Natural killer cell treated with Interleukin-12 subunit alpha and Interleukin-12 subunit beta and Interleukin-15 and Interleukin-18, amount 100 ng/mL, for 72 hours (primary cell): ENCODE data around the gene PRKN. TPM values are rescaled to one million over a fixed set of nuclear protein-coding genes. Genes with fewer than 3 reads are reported as not detected.

Experiments
- ATAC-seq, 2 donors: fragments of 150-1000 bp; cut with Tn5 transposase in 1 of 2; sonication (Bioruptor Pico), chemical (Tn5 transposase) in 1 of 2; 2 replicates each; pipeline ENCODE4 v1.10.0; 2021
- DNase-seq: peaks from one replicate; pipeline ENCODE4 v3.0.0; 2022; ENCODE audit warnings: low spot score
- H3K27ac Mint-ChIP-seq, 2 donors: 1 replicate in 1 of 2; 2 replicates in 1 of 2; pipeline ENCODE4 v1.8.0; 2022; ENCODE audit warnings: mixed read lengths in 2 of 2, mild to moderate bottlenecking in 1 of 2, moderate library complexity in 1 of 2
- H3K27me3 Mint-ChIP-seq, 2 donors: 1 replicate in 1 of 2; 2 replicates in 1 of 2; pipeline ENCODE4 v1.8.0; 2022; ENCODE audit warnings: mixed read lengths in 2 of 2
- H3K36me3 Mint-ChIP-seq: one replicate; pipeline ENCODE4 v1.8.0; 2022; ENCODE audit warnings: mixed read lengths
- H3K4me1 Mint-ChIP-seq, 2 donors: 1 replicate in 1 of 2; 2 replicates in 1 of 2; pipeline ENCODE4 v1.8.0; 2022; ENCODE audit warnings: low read depth in 2 of 2, mixed read lengths in 2 of 2, mild to moderate bottlenecking in 1 of 2
- H3K4me3 Mint-ChIP-seq: one replicate; pipeline ENCODE4 v1.8.0; 2022; ENCODE audit warnings: mixed read lengths
- H3K9me3 Mint-ChIP-seq: 2 replicates; pipeline ENCODE4 v1.8.0; 2022; ENCODE audit warnings: mixed read lengths
- total RNA-seq, 2 donors: library from RNA; stranded (reverse); gene quantifications; one replicate each; pipeline ENCODE4 v1.2.3, GENCODE V29; 2022

PRKN gene
- total RNA-seq, 2 donors from 2014 or later, result not detected

GRCh38 chr6:162119341-162119740 lies 608.2 kb downstream of the PRKN start:
- Mint-ChIP-seq H3K27me3 (no peaks in the 10 kb centered on the region), H3K27ac (no peak overlapping the region), H3K4me3 (no peak overlapping the region), H3K4me1 (no peaks in the 10 kb centered on the region), H3K9me3 (peaks cover 5% of the 10 kb centered on the region), H3K36me3 (no peaks in the 10 kb centered on the region)
- ATAC-seq (no peak), DNase-seq (no peak)

GRCh38 chr6:162118706-162119105 lies 608.9 kb downstream of the PRKN start:
- Mint-ChIP-seq H3K4me1 (no peaks in the 10 kb centered on the region), H3K9me3 (peaks cover 3% of the 10 kb centered on the region), H3K27ac (no peak overlapping the region), H3K36me3 (no peaks in the 10 kb centered on the region), H3K27me3 (no peaks in the 10 kb centered on the region), H3K4me3 (no peak overlapping the region)
- ATAC-seq, result no peak
- no peak for DNase-seq

GRCh38 chr6:162116902-162117525 lies 610.6 kb downstream of the PRKN start:
- H3K27ac Mint-ChIP-seq, result no peak overlapping the region
- H3K27me3 Mint-ChIP-seq, result no peaks in the 10 kb centered on the region
- H3K4me1 Mint-ChIP-seq, result no peaks in the 10 kb centered on the region
- no peak for DNase-seq
- no peaks in the 10 kb centered on the region for H3K36me3 Mint-ChIP-seq
- peaks cover 6% of the 10 kb centered on the region for H3K9me3 Mint-ChIP-seq
- ATAC-seq, result no peak
- no peak overlapping the region for H3K4me3 Mint-ChIP-seq

- ATAC-seq (peak in 1 of 2 donors; percentile 58), DNase-seq (no peak)
- H3K9me3 Mint-ChIP-seq, result peaks cover 12% of the 10 kb centered on the region
- no peaks in the 10 kb centered on the region for H3K36me3 Mint-ChIP-seq
- H3K27me3 Mint-ChIP-seq, result no peaks in the 10 kb centered on the region
- no peak overlapping the region for H3K4me3 Mint-ChIP-seq
- no peak overlapping the region for H3K27ac Mint-ChIP-seq
- H3K4me1 Mint-ChIP-seq, result peaks cover 4 to 11% of the 10 kb centered on the region in 2 donors
Observed at GRCh38 chr6:162109480-162110050, 618.0 kb downstream of the PRKN start.

GRCh38 chr6:162108041-162108440 lies 619.5 kb downstream of the PRKN start:
- Mint-ChIP-seq H3K27me3 (no peaks in the 10 kb centered on the region), H3K36me3 (no peaks in the 10 kb centered on the region), H3K4me1 (peaks cover 4 to 11% of the 10 kb centered on the region in 2 donors), H3K9me3 (peaks cover 9% of the 10 kb centered on the region), H3K27ac (no peak overlapping the region), H3K4me3 (no peak overlapping the region)
- DNase-seq (no peak), ATAC-seq (no peak)

GRCh38 chr6:162100096-162100495 lies 627.5 kb downstream of the PRKN start:
- Mint-ChIP-seq H3K27ac (peak overlapping the region; percentile 25 to 36), H3K27me3 (no peaks in the 10 kb centered on the region), H3K4me1 (peaks cover 4 to 6% of the 10 kb centered on the region in 2 donors), H3K36me3 (no peaks in the 10 kb centered on the region), H3K4me3 (peak overlapping the region; percentile 3), H3K9me3 (no peaks in the 10 kb centered on the region)
- DNase-seq, result no peak
- ATAC-seq, result no peak

- Mint-ChIP-seq H3K4me3 (peak overlapping the region; percentile 3), H3K4me1 (peaks cover 4 to 6% of the 10 kb centered on the region in 2 donors), H3K27ac (peak overlapping the region; percentile 25 to 26), H3K27me3 (no peaks in the 10 kb centered on the region), H3K36me3 (no peaks in the 10 kb centered on the region), H3K9me3 (no peaks in the 10 kb centered on the region)
- peak; percentile 56 to 63 for ATAC-seq
- DNase-seq, result peak; percentile 63
Observed at GRCh38 chr6:162099685-162100084, 627.9 kb downstream of the PRKN start.

GRCh38 chr6:162092816-162093502 lies 634.6 kb downstream of the PRKN start:
- ATAC-seq (no peak), DNase-seq (no peak)
- Mint-ChIP-seq H3K27me3 (no peaks in the 10 kb centered on the region), H3K9me3 (peaks cover 7% of the 10 kb centered on the region), H3K36me3 (no peaks in the 10 kb centered on the region), H3K27ac (no peak overlapping the region), H3K4me3 (no peak overlapping the region), H3K4me1 (no peaks in the 10 kb centered on the region)

- no peak for ATAC-seq
Observed at GRCh38 chr6:162090734-162091133, 636.8 kb downstream of the PRKN start.

GRCh38 chr6:162088091-162088490 lies 639.5 kb downstream of the PRKN start:
- Mint-ChIP-seq H3K27me3 (no peaks in the 10 kb centered on the region), H3K36me3 (no peaks in the 10 kb centered on the region), H3K27ac (no peak overlapping the region), H3K9me3 (peaks cover 10% of the 10 kb centered on the region), H3K4me1 (no peaks in the 10 kb centered on the region), H3K4me3 (no peak overlapping the region)
- DNase-seq, result no peak
- no peak for ATAC-seq

More at GRCh38 chr6:162090734-162091133, 636.8 kb downstream of the PRKN start:
- H3K9me3 Mint-ChIP-seq, result peaks cover 10% of the 10 kb centered on the region
- DNase-seq, result no peak
- no peaks in the 10 kb centered on the region for H3K4me1 Mint-ChIP-seq
- H3K36me3 Mint-ChIP-seq, result no peaks in the 10 kb centered on the region
- no peak overlapping the region for H3K4me3 Mint-ChIP-seq
- H3K27me3 Mint-ChIP-seq, result no peaks in the 10 kb centered on the region
- no peak overlapping the region for H3K27ac Mint-ChIP-seq

GRCh38 chr6:162085561-162085960 lies 642.0 kb downstream of the PRKN start:
- no peak overlapping the region for H3K27ac Mint-ChIP-seq
- H3K36me3 Mint-ChIP-seq, result no peaks in the 10 kb centered on the region
- H3K4me3 Mint-ChIP-seq, result no peak overlapping the region
- H3K4me1 Mint-ChIP-seq, result no peaks in the 10 kb centered on the region
- DNase-seq (no peak), ATAC-seq (no peak)
- peaks cover 10% of the 10 kb centered on the region for H3K9me3 Mint-ChIP-seq
- no peaks in the 10 kb centered on the region for H3K27me3 Mint-ChIP-seq

- peaks cover 2% of the 10 kb centered on the region for H3K9me3 Mint-ChIP-seq
- H3K27ac Mint-ChIP-seq, result no peak overlapping the region
- DNase-seq (no peak), ATAC-seq (no peak)
- no peaks in the 10 kb centered on the region for H3K27me3 Mint-ChIP-seq
- H3K4me3 Mint-ChIP-seq, result no peak overlapping the region
- H3K36me3 Mint-ChIP-seq, result no peaks in the 10 kb centered on the region
- no peaks in the 10 kb centered on the region for H3K4me1 Mint-ChIP-seq
Observed at GRCh38 chr6:162082520-162082919, 645.0 kb downstream of the PRKN start.

- Mint-ChIP-seq H3K9me3 (peaks cover 5% of the 10 kb centered on the region), H3K27ac (no peak overlapping the region), H3K4me1 (no peaks in the 10 kb centered on the region), H3K36me3 (no peaks in the 10 kb centered on the region), H3K27me3 (no peaks in the 10 kb centered on the region), H3K4me3 (no peak overlapping the region)
- DNase-seq (no peak), ATAC-seq (no peak)
Observed at GRCh38 chr6:162078667-162079066, 648.9 kb downstream of the PRKN start.

GRCh38 chr6:162078126-162078525 lies 649.4 kb downstream of the PRKN start:
- no peaks in the 10 kb centered on the region for H3K36me3 Mint-ChIP-seq
- H3K9me3 Mint-ChIP-seq, result peaks cover 5% of the 10 kb centered on the region
- no peaks in the 10 kb centered on the region for H3K4me1 Mint-ChIP-seq
- DNase-seq (no peak), ATAC-seq (no peak)
- no peak overlapping the region for H3K4me3 Mint-ChIP-seq
- no peaks in the 10 kb centered on the region for H3K27me3 Mint-ChIP-seq
- H3K27ac Mint-ChIP-seq, result no peak overlapping the region
